ENCODE results near the gene PTPRN2.

GRCh38 chr7:157689269-157690057 is 898.2 kb downstream of the PTPRN2 start:
- TF ChIP-seq CTCF (IDR thresholded peaks at IDR 0.05; ENCODE audit: extremely low read depth in 1 of 2, insufficient read depth in 1 of 2, low read depth in 1 of 2, low read length in 2 of 2) (no peak), EZH2 (IDR thresholded peaks at IDR 0.05; ENCODE audit: borderline replicate concordance, low read depth, low read length, severe bottlenecking) (peak; percentile 71), POLR2A (IDR thresholded peaks at IDR 0.05; ENCODE audit: low read depth, low read length) (no peak), POLR2AphosphoS5 (IDR thresholded peaks at IDR 0.05; ENCODE audit: insufficient read depth, low read depth, low read length) (no peak), MAX (IDR thresholded peaks at IDR 0.05; ENCODE audit: insufficient read depth, insufficient read length) (no peak), FOS (IDR thresholded peaks at IDR 0.05; ENCODE audit: borderline replicate concordance, insufficient read depth, low read length) (no peak)

Measured in endothelial cell of umbilical vein (primary cell).